DND-41 (cell line): ENCODE results near the gene S100A8.

Experiments
- ATAC-seq: fragments of 200-7000 bp; cut with Tn5 transposase; 3 replicates; pipeline ENCODE4 v1.9.1; 2021; ENCODE audit warnings: low read depth; ENCODE audit not compliant: insufficient read depth
- DNase-seq: peaks from one replicate; pipeline ENCODE4 v3.0.0-alpha.2; 2020
- H2AFZ ChIP-seq: 2 replicates; pipeline ENCODE4 v1.6.0; 2012; ENCODE audit warnings: low read depth, low read length
- H3K27ac ChIP-seq: 2 replicates; pipeline ENCODE4 v1.5.1; 2012; ENCODE audit warnings: low read length, inconsistent platforms
- H3K27me3 ChIP-seq: fragments of 200-600 bp; sonication (generic); 2 replicates; pipeline ENCODE4 v1.6.0; 2012; ENCODE audit warnings: low read length, mild to moderate bottlenecking, inconsistent platforms; ENCODE audit not compliant: insufficient read depth, poor library complexity
- H3K36me3 ChIP-seq: 2 replicates; pipeline ENCODE4 v1.5.1; 2012; ENCODE audit warnings: low read length, inconsistent platforms; ENCODE audit not compliant: insufficient read depth
- H3K4me1 ChIP-seq: 2 replicates; pipeline ENCODE4 v1.5.1; 2012; ENCODE audit warnings: mild to moderate bottlenecking, low read length; ENCODE audit not compliant: insufficient read depth
- H3K4me2 ChIP-seq: 2 replicates; pipeline ENCODE4 v1.6.0; 2012; ENCODE audit warnings: mild to moderate bottlenecking, moderate library complexity, low read length, inconsistent platforms; ENCODE audit not compliant: insufficient read depth
- H3K4me3 ChIP-seq, 2 experiments: fragments of 200-600 bp in 1 of 2; shearing (Covaris generic) in 1 of 2; 2 replicates each; pipeline ENCODE4 v1.5.1; 2012 to 2016; ENCODE audit warnings: inconsistent platforms in 2 of 2, low read length in 2 of 2, mild to moderate bottlenecking in 2 of 2, low read depth in 1 of 2, moderate library complexity in 1 of 2
- H3K79me2 ChIP-seq: 2 replicates; pipeline ENCODE4 v1.6.0; 2012; ENCODE audit warnings: low read length, inconsistent platforms; ENCODE audit not compliant: insufficient read depth
- H3K9ac ChIP-seq: 2 replicates; pipeline ENCODE4 v1.6.0; 2012; ENCODE audit warnings: low read depth, mild to moderate bottlenecking, inconsistent platforms, low read length, moderate library complexity
- H3K9me3 ChIP-seq: 2 replicates; pipeline ENCODE4 v1.5.1; 2012; ENCODE audit warnings: low read length, moderate library complexity, mild to moderate bottlenecking, inconsistent platforms; ENCODE audit not compliant: insufficient read depth, severe bottlenecking
- H4K20me1 ChIP-seq: 2 replicates; pipeline ENCODE4 v1.6.0; 2012; ENCODE audit warnings: low read length; ENCODE audit not compliant: insufficient read depth
- EZH2 ChIP-seq: IDR thresholded peaks from 3 replicates; pipeline ENCODE4 v1.6.1; 2012; ENCODE audit warnings: borderline replicate concordance, low read depth, mild to moderate bottlenecking, moderate library complexity, low read length, inconsistent platforms; ENCODE audit not compliant: severe bottlenecking
- TF ChIP-seq, protein P1 (sequence below): IDR thresholded peaks from 2 replicates; pipeline ENCODE4 v1.5.1; 2012; ENCODE audit warnings: borderline replicate concordance, low read length, moderate library complexity, mild to moderate bottlenecking; ENCODE audit not compliant: poor library complexity, severe bottlenecking; ENCODE audit errors: extremely low read depth

Gene S100A8

DNA sequence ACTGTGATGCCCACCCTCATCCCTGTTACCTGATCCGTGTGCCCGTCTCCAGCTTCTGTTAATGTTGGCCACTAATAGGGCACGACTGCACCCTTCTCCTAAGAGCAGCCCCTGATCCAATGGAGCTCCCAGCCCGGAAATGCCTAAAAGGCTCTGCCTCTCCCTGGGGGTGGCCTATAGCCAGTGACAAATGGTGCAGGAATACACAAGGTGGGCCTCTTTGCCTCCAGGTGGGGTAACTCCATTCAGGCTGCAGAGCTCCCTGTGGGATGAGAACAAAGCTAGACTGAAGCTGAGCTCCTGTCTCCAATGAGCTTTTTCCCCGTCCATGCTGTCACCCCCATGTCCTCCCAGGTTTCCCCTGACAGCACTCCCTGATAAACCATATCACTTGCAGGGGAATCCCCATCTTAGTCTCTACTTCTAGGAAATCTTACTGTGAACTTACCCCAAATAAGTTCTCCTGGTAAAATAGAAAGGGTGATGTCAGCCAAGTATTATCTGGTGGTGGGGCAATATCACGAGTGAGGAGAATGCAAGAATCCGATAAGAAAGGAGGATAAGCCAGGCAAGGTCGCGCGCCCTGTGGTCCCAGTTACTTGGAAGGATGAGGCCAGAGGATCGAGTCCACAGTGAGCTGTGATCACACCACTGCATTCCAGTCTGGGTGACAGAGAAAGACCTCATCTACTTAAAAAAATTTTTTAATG lies 44.0 kb upstream of the S100A8 start:
- no peak overlapping the region for H2AFZ ChIP-seq
- H3K27me3 ChIP-seq, result peaks cover 4% of the 10 kb centered on the region
- ATAC-seq (no peak), DNase-seq (no peak)
- H4K20me1 ChIP-seq, result no peaks in the 10 kb centered on the region; the same call in 1 of the 2 replicates
- H3K4me3 ChIP-seq, result no peak overlapping the region
- no peaks in the 10 kb centered on the region for H3K36me3 ChIP-seq
- H3K9me3 ChIP-seq, result no peaks in the 10 kb centered on the region
- H3K79me2 ChIP-seq, result no peaks in the 10 kb centered on the region
- no peaks in the 10 kb centered on the region for H3K4me1 ChIP-seq
- no peak overlapping the region for H3K4me2 ChIP-seq
- TF ChIP-seq, protein P1, sequence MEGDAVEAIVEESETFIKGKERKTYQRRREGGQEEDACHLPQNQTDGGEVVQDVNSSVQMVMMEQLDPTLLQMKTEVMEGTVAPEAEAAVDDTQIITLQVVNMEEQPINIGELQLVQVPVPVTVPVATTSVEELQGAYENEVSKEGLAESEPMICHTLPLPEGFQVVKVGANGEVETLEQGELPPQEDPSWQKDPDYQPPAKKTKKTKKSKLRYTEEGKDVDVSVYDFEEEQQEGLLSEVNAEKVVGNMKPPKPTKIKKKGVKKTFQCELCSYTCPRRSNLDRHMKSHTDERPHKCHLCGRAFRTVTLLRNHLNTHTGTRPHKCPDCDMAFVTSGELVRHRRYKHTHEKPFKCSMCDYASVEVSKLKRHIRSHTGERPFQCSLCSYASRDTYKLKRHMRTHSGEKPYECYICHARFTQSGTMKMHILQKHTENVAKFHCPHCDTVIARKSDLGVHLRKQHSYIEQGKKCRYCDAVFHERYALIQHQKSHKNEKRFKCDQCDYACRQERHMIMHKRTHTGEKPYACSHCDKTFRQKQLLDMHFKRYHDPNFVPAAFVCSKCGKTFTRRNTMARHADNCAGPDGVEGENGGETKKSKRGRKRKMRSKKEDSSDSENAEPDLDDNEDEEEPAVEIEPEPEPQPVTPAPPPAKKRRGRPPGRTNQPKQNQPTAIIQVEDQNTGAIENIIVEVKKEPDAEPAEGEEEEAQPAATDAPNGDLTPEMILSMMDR, result no peak
- no peak for TF ChIP-seq EZH2
- H3K9ac ChIP-seq, result no peak overlapping the region
- no peak overlapping the region for H3K27ac ChIP-seq

DNA sequence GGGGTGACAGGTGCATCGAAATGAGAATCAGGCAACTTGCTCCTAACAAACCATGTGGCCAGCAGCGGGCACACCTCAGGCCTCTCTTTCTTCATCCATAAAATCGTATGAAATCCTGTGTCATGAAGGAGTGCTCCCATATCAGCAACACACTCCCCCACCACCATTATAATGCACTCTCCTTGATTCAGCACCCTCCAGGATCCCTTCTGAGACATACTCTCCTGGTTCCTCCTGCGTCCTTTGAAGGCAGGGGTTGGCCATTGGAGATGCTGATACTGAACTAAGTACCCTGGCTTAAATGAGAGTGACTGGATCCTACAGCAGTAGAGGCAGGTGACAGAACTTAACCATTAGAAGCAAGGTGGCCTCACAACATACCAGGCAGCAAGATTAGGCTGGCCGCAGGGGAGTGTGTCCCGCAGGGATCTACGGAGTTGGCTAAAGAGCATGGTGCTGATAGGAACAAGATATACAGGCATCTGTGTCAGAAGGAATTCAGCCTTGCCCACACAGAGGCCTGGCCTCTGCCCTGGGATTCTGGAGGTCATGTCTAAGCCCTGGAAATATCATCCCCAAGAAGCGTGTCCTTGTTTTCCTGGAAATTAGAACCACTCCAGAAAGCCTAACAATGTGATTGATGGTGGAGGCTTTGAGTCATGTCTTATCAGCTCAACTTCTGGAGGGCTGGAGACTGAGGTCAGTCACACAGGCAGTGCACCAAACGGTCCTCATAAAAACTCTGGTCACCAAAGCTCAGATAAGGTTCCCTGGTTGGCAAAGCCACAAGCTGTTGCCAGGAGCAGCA lies 42.2 kb upstream of the S100A8 start:
- H3K4me1 ChIP-seq, result no peaks in the 10 kb centered on the region

DNA sequence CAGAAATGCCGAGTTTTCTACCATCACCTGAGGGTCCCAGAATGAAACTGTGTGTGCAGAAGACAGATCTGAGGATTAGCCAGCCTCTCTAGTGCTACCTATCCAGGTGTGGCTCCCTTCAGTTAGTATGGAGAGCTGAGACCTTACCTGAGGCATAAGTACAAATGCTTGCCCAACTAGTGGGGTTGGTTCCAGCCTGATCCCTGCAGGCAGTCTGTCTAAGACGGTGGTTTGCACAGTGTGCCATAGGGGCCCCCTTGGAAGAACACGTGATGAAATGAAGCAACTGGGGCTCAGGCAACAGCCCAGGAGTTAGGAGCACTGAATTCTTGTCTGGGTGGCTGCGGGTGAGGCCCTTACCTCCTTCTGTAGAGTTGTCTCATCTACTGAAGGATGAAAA lies 41.1 kb upstream of the S100A8 start:
- ATAC-seq (no peak), DNase-seq (no peak)
- no peaks in the 10 kb centered on the region for H3K79me2 ChIP-seq
- H4K20me1 ChIP-seq, result peaks cover 2% of the 10 kb centered on the region; the same call in 1 of the 2 replicates
- no peak overlapping the region for H3K4me3 ChIP-seq
- no peak overlapping the region for H2AFZ ChIP-seq
- H3K27me3 ChIP-seq, result peaks cover 2% of the 10 kb centered on the region
- H3K9me3 ChIP-seq, result no peaks in the 10 kb centered on the region
- no peak overlapping the region for H3K9ac ChIP-seq
- no peaks in the 10 kb centered on the region for H3K36me3 ChIP-seq
- no peaks in the 10 kb centered on the region for H3K4me1 ChIP-seq
- H3K27ac ChIP-seq, result no peak overlapping the region
- TF ChIP-seq, protein P1, result no peak
- TF ChIP-seq EZH2, result no peak
- H3K4me2 ChIP-seq, result no peak overlapping the region

More for the DNA sequence above, 42.2 kb upstream of the S100A8 start:
- H4K20me1 ChIP-seq, result peaks cover 2% of the 10 kb centered on the region; the same call in 1 of the 2 replicates
- DNase-seq (no peak), ATAC-seq (no peak)
- no peak overlapping the region for H3K4me2 ChIP-seq
- H3K79me2 ChIP-seq, result no peaks in the 10 kb centered on the region
- H3K27me3 ChIP-seq, result peaks cover 2% of the 10 kb centered on the region
- H3K9me3 ChIP-seq, result no peaks in the 10 kb centered on the region
- no peak overlapping the region for H2AFZ ChIP-seq
- no peak overlapping the region for H3K27ac ChIP-seq
- no peak overlapping the region for H3K4me3 ChIP-seq
- no peaks in the 10 kb centered on the region for H3K36me3 ChIP-seq
- no peak for TF ChIP-seq EZH2
- TF ChIP-seq, protein P1, result no peak
- no peak overlapping the region for H3K9ac ChIP-seq
